H1 (cell line): ENCODE data around the gene FOXC1. TPM values are rescaled to one million over a fixed set of nuclear protein-coding genes. Genes with fewer than 3 reads are reported as not detected.
A peak's percentile ranks its signal among the peaks of the same experiment; 100 is the strongest.

Experiments
- CTCF ChIA-PET: fragments of 300-600 bp; sonication (Branson Sonifier 250); formaldehyde crosslinking; loops from one replicate; lab custom pipeline; 2021; ENCODE audit not compliant: partially characterized antibody; lab: Charles Lee
- POLR2A ChIA-PET: fragments of 300-600 bp; sonication (Branson Sonifier 250); formaldehyde crosslinking; loops from one replicate; lab custom pipeline; 2021; ENCODE audit warnings: inconsistent platforms; ENCODE audit not compliant: partially characterized antibody; lab: Charles Lee
- DNase-seq, 2 experiments: peaks; one replicate each; pipeline versions ENCODE4 v3.0.0 to v3.0.0-alpha.2; 2010 to 2022; ENCODE audit warnings: low spot score in 2 of 2, low read depth in 1 of 2, mixed read lengths in 1 of 2
- FAIRE-seq: peaks from 2 replicates; lab custom pipeline; 2011; peaks lifted over from hg19 to GRCh38; lab: Jason Lieb, UNC
- H2AFZ ChIP-seq: 2 replicates; pipeline ENCODE4 v1.8.1; 2012; ENCODE audit warnings: low read length, inconsistent platforms
- H2AK5ac ChIP-seq: 2 replicates; pipeline ENCODE4 v1.6.1; 2013; ENCODE audit warnings: low read depth, low read length
- H2BK120ac ChIP-seq: replicated peaks from 2 replicates; pipeline ENCODE3; 2013; ENCODE audit warnings: low read depth, low read length, inconsistent platforms
- H2BK12ac ChIP-seq: 2 replicates; pipeline ENCODE4 v1.6.1; 2013; ENCODE audit warnings: low read depth, low read length
- H2BK15ac ChIP-seq: 2 replicates; pipeline ENCODE4 v1.6.1; 2013; ENCODE audit warnings: low read length
- H2BK20ac ChIP-seq: 2 replicates; pipeline ENCODE4 v1.6.1; 2013; ENCODE audit warnings: low read length
- H2BK5ac ChIP-seq: 2 replicates; pipeline ENCODE4 v1.6.1; 2013; ENCODE audit warnings: low read depth, low read length
- H3K14ac ChIP-seq: 2 replicates; pipeline ENCODE4 v1.6.1; 2013; ENCODE audit warnings: inconsistent platforms; ENCODE audit not compliant: insufficient read length
- H3K18ac ChIP-seq: 2 replicates; pipeline ENCODE4 v1.6.1; 2013; ENCODE audit warnings: low read length; ENCODE audit errors: extremely low read depth
- H3K23ac ChIP-seq: 2 replicates; pipeline ENCODE4 v1.6.1; 2013; ENCODE audit warnings: inconsistent platforms; ENCODE audit not compliant: insufficient read length
- H3K23me2 ChIP-seq: 2 replicates; pipeline ENCODE4 v1.6.1; 2013; ENCODE audit warnings: low read depth, low read length
- H3K27ac ChIP-seq: 2 replicates; pipeline ENCODE4 v1.6.1; 2011; ENCODE audit warnings: low read depth, low read length, inconsistent platforms
- H3K27me3 ChIP-seq, 4 experiments: replicated peaks in 1 of 4; 1 replicate in 1 of 4; 2 replicates in 3 of 4; pipeline versions ENCODE4 v1.6.1 to v1.8.1; 2011 to 2013; ENCODE audit warnings: low read length in 3 of 4, mild to moderate bottlenecking in 3 of 4, inconsistent platforms in 2 of 4, mixed read lengths in 2 of 4, moderate library complexity in 1 of 4; ENCODE audit not compliant: control insufficient read depth in 3 of 4, insufficient read depth in 3 of 4; ENCODE audit errors: extremely low read depth in 1 of 4
- H3K36me3 ChIP-seq, 4 experiments: 2 replicates each; pipeline versions ENCODE4 v1.6.1 to v1.8.1; 2011 to 2013; ENCODE audit warnings: mild to moderate bottlenecking in 4 of 4, low read length in 3 of 4, moderate library complexity in 2 of 4, control low read depth in 1 of 4, inconsistent platforms in 1 of 4; ENCODE audit not compliant: insufficient read depth in 4 of 4, control insufficient read depth in 2 of 4
- H3K4ac ChIP-seq: replicated peaks from 2 replicates; pipeline ENCODE3; 2013; ENCODE audit warnings: low read length, low read depth, mixed read lengths, inconsistent platforms; ENCODE audit not compliant: insufficient read length
- H3K4me1 ChIP-seq, 4 experiments: replicated peaks in 1 of 4; 1 replicate in 1 of 4; 2 replicates in 3 of 4; pipeline versions ENCODE4 v1.6.1 to v1.8.1; 2011 to 2013; ENCODE audit warnings: low read length in 3 of 4, inconsistent platforms in 2 of 4, mixed read lengths in 1 of 4; ENCODE audit not compliant: insufficient read depth in 4 of 4, control insufficient read depth in 3 of 4
- H3K4me2 ChIP-seq, 2 experiments: 2 replicates each; pipeline versions ENCODE4 v1.6.1 to v1.8.1; 2011 to 2013; ENCODE audit warnings: low read depth in 2 of 2, low read length in 2 of 2, control low read depth in 1 of 2, inconsistent platforms in 1 of 2, mild to moderate bottlenecking in 1 of 2; ENCODE audit not compliant: insufficient read depth in 1 of 2
- H3K4me3 ChIP-seq, 4 experiments: fragments of 200-600, 300-600 bp in 1 of 4; sonication (generic), shearing (Covaris generic), sonication (Bioruptor Twin) in 1 of 4; 2 replicates each; pipeline versions ENCODE4 v1.5.1 to v1.8.1; 2011 to 2016; ENCODE audit warnings: low read length in 4 of 4, low read depth in 3 of 4, control low read depth in 2 of 4, inconsistent platforms in 2 of 4, mild to moderate bottlenecking in 2 of 4, mixed read lengths in 1 of 4, moderate library complexity in 1 of 4; ENCODE audit not compliant: insufficient read depth in 2 of 4; ENCODE audit errors: extremely low read depth in 1 of 4
- H3K56ac ChIP-seq: replicated peaks from 2 replicates; pipeline ENCODE3; 2013; ENCODE audit warnings: low read depth, mild to moderate bottlenecking, mixed read lengths, low read length, inconsistent platforms; ENCODE audit not compliant: insufficient read length
- H3K79me1 ChIP-seq: 2 replicates; pipeline ENCODE4 v1.6.1; 2013; ENCODE audit warnings: low read depth, low read length, control low read depth
- H3K79me2 ChIP-seq, 2 experiments: 2 replicates each; pipeline versions ENCODE4 v1.6.1 to v1.8.1; 2012 to 2013; ENCODE audit warnings: low read length in 2 of 2, mild to moderate bottlenecking in 2 of 2, inconsistent platforms in 1 of 2; ENCODE audit not compliant: insufficient read depth in 2 of 2, control insufficient read depth in 1 of 2
- H3K9ac ChIP-seq, 4 experiments: replicated peaks in 1 of 4; 1 replicate in 1 of 4; 2 replicates in 3 of 4; pipeline versions ENCODE4 v1.6.1 to v1.8.1; 2011 to 2013; ENCODE audit warnings: low read depth in 3 of 4, low read length in 3 of 4, control low read depth in 2 of 4, mild to moderate bottlenecking in 2 of 4, moderate library complexity in 2 of 4, inconsistent platforms in 1 of 4; ENCODE audit errors: extremely low read depth in 1 of 4
- H3K9me3 ChIP-seq, 2 experiments: 2 replicates each; pipeline versions ENCODE4 v1.6.1 to v1.8.1; 2012 to 2013; ENCODE audit warnings: mild to moderate bottlenecking in 2 of 2, moderate library complexity in 2 of 2, control low read depth in 1 of 2, inconsistent platforms in 1 of 2, low read depth in 1 of 2, low read length in 1 of 2, mixed read lengths in 1 of 2; ENCODE audit not compliant: insufficient read depth in 2 of 2
- H4K20me1 ChIP-seq, 2 experiments: replicated peaks in 1 of 2; 2 replicates each; pipeline versions ENCODE3 to v1.8.1; 2011 to 2013; ENCODE audit warnings: inconsistent platforms in 2 of 2, low read length in 2 of 2, mild to moderate bottlenecking in 1 of 2; ENCODE audit not compliant: insufficient read depth in 2 of 2, control insufficient read depth in 1 of 2
- H4K5ac ChIP-seq: 2 replicates; pipeline ENCODE4 v1.6.1; 2013; ENCODE audit warnings: low read length, low read depth, mixed read lengths, inconsistent platforms; ENCODE audit not compliant: insufficient read length
- H4K8ac ChIP-seq: 2 replicates; pipeline ENCODE4 v1.8.0; 2013; ENCODE audit warnings: mild to moderate bottlenecking, moderate library complexity, low read length, inconsistent platforms; ENCODE audit not compliant: insufficient read depth; ENCODE audit errors: extremely low read depth
- H4K91ac ChIP-seq: replicated peaks from 2 replicates; pipeline ENCODE3; 2013; ENCODE audit warnings: low read length, mixed read lengths, inconsistent platforms; ENCODE audit not compliant: insufficient read length
- CEBPB ChIP-seq: IDR thresholded peaks from 2 replicates; pipeline ENCODE4 v1.6.1; 2012; ENCODE audit warnings: low read depth, low read length
- TAF1 ChIP-seq: IDR thresholded peaks from 2 replicates; pipeline ENCODE4 v1.6.1; 2011; ENCODE audit warnings: mild to moderate bottlenecking, low read depth, low read length
- WGBS, 2 experiments: shearing (Covaris generic) in 1 of 2; methylation state at CpG; one replicate each; pipeline versions ENCODE4 v1.1.6 to v1.1.7; 2013 to 2015; ENCODE audit warnings: low lambda C conversion rate in 2 of 2, mixed read lengths in 2 of 2, inconsistent platforms in 1 of 2, low coverage in 1 of 2, missing lambda C conversion rate in 1 of 2; ENCODE audit not compliant: insufficient replicate concordance in 2 of 2, insufficient coverage in 1 of 2, insufficient read length in 1 of 2; ENCODE audit errors: extremely low coverage in 1 of 2, missing lambda C conversion rate in 1 of 2; 5-methylcytosine and 5-hydroxymethylcytosine counted together
- polyA plus RNA-seq, 7 experiments: library from polyadenylated mRNA; depleted of rRNA in 3 of 7; stranded (reverse) in 5 of 7; unstranded in 2 of 7; fragments of >200 nt in 5 of 7; fragments of 200-250 nt in 2 of 7; gene quantifications; 1 replicate in 5 of 7; 2 replicates in 1 of 7; 4 replicates in 1 of 7; pipeline versions ENCODE4 v1.2.1 to v1.2.3, GENCODE V29; 2011 to 2013; ENCODE audit warnings: missing spikeins in 2 of 7, mixed read lengths in 2 of 7
- total RNA-seq: library from RNA; stranded (reverse); fragmentation: NEBNext Ultra II Directional; extraction: Animal tissue kit (Norgen Biotek cat#: 25700); gene quantifications from 2 replicates; pipeline ENCODE4 v1.2.1, GENCODE V29; 2021

Gene FOXC1
- total and polyA plus RNA-seq, 2 of the 8 experiments (the other 6 are each of a cell fraction or from before 2014, with no cell fraction given): 0.22 TPM; not detected in 1

GRCh38 chr6:1597924-1598323 lies 11.8 kb upstream of the FOXC1 start:
- Histone ChIP-seq H3K18ac (no peak overlapping the region), H3K27me3 (peaks cover 0 to 7% (median 4%) of the 10 kb centered on the region in 4 experiments; a peak in 4 of 7 replicates), H2BK12ac (no peak overlapping the region), H3K4me2 (no peak overlapping the region), H4K5ac (no peak overlapping the region)
- no peak for FAIRE-seq
- DNase-seq: no peak
- 85% methylated on average over 5 of the region's 5 CpGs; no CpG with 5 or more reads in 1 of the 2 experiments for WGBS, 2 experiments
- TF ChIP-seq TAF1: no peak
- 0 out of 2 replicates have a peak, but pooled peaks have one; percentile 12 for TF ChIP-seq CEBPB
- TF ChIP-seq, all 59 proteins: peak for 1
- no peaks in the 10 kb centered on the region for H4K20me1 ChIP-seq
- no peak overlapping the region for H2BK20ac ChIP-seq
- no peak overlapping the region for H4K91ac ChIP-seq
- no peaks in the 10 kb centered on the region for H3K9me3 ChIP-seq
- CTCF ChIA-PET: interaction anchor here (0.6 to 5.0 kb wide), 9 partner anchors 9 to 850 kb away, joined by 3 to 37 read pairs (median 3); no protein-coding TSS in a partner anchor
- H3K36me3 ChIP-seq: no peaks in the 10 kb centered on the region
- no peak overlapping the region for H3K14ac ChIP-seq
- H3K23ac ChIP-seq: no peak overlapping the region
- POLR2A ChIA-PET: no interaction called here
- no peak overlapping the region for H2AK5ac ChIP-seq
- H3K27ac ChIP-seq: no peak overlapping the region
- H3K79me1 ChIP-seq: no peaks in the 10 kb centered on the region
- no peak overlapping the region for H3K56ac ChIP-seq
- no peak overlapping the region for H2BK15ac ChIP-seq
- no peak overlapping the region; the same call in 1 of the 2 replicates for H4K8ac ChIP-seq
- H3K4me3 ChIP-seq: no peak overlapping the region
- H2AFZ ChIP-seq: no peak overlapping the region
- H2BK120ac ChIP-seq: no peak overlapping the region
- H3K79me2 ChIP-seq: no peaks in the 10 kb centered on the region
- peaks cover 0 to 4% (median 1%) of the 10 kb centered on the region in 4 experiments; a peak in 4 of 7 replicates for H3K4me1 ChIP-seq
- no peaks in the 10 kb centered on the region for H3K23me2 ChIP-seq
- H2BK5ac ChIP-seq: no peak overlapping the region
- no peak overlapping the region for H3K9ac ChIP-seq
- H3K4ac ChIP-seq: no peak overlapping the region
